Astrocyte (in vitro differentiated cells and primary cell): ENCODE results near the gene SPATA31E1. TPM values are rescaled to one million over a fixed set of nuclear protein-coding genes. Genes with fewer than 3 reads are reported as not detected.
"Not testable (repeated sequence)": the region's sequence is repeated elsewhere in the genome, so short reads cannot be mapped to it uniquely, and the experiment has no call there.

Experiments used
- DNase-seq: peaks from one replicate; pipeline ENCODE4 v3.0.0-alpha.2; 2010; ENCODE audit warnings: low read depth
- FAIRE-seq: peaks from 2 replicates; lab custom pipeline; 2011; peaks lifted over from hg19 to GRCh38; lab: Jason Lieb, UNC
- H2AFZ ChIP-seq: 2 replicates; pipeline ENCODE4 v1.6.0; 2012; ENCODE audit warnings: low read depth, low read length, inconsistent platforms
- H3K27ac ChIP-seq: 2 replicates; pipeline ENCODE4 v1.5.1; 2011; ENCODE audit warnings: low read depth, low read length, inconsistent platforms
- H3K27me3 ChIP-seq: 2 replicates; pipeline ENCODE4 v1.6.0; 2011; ENCODE audit warnings: low read length, inconsistent platforms; ENCODE audit not compliant: insufficient read depth
- H3K36me3 ChIP-seq: 2 replicates; pipeline ENCODE4 v1.5.1; 2011; ENCODE audit warnings: low read length, inconsistent platforms; ENCODE audit not compliant: insufficient read depth
- H3K4me1 ChIP-seq: 2 replicates; pipeline ENCODE4 v1.5.1; 2011; ENCODE audit warnings: low read length, inconsistent platforms; ENCODE audit not compliant: insufficient read depth
- H3K4me2 ChIP-seq: 2 replicates; pipeline ENCODE4 v1.6.0; 2012; ENCODE audit warnings: low read length, inconsistent platforms
- H3K4me3 ChIP-seq: 2 replicates; pipeline ENCODE4 v1.5.1; 2011; ENCODE audit warnings: low read depth, mild to moderate bottlenecking, low read length, inconsistent platforms; ENCODE audit not compliant: insufficient read depth
- H3K79me2 ChIP-seq: 2 replicates; pipeline ENCODE4 v1.6.0; 2012; ENCODE audit warnings: mild to moderate bottlenecking, low read length, inconsistent platforms; ENCODE audit not compliant: insufficient read depth
- H3K9ac ChIP-seq: 2 replicates; pipeline ENCODE4 v1.6.0; 2012; ENCODE audit warnings: mild to moderate bottlenecking, low read length, inconsistent platforms
- H3K9me3 ChIP-seq: 2 replicates; pipeline ENCODE4 v1.5.1; 2012; ENCODE audit warnings: low read depth, mild to moderate bottlenecking, low read length, inconsistent platforms; ENCODE audit not compliant: insufficient read depth
- H4K20me1 ChIP-seq: 2 replicates; pipeline ENCODE4 v1.6.0; 2012; ENCODE audit warnings: low read length, inconsistent platforms; ENCODE audit not compliant: insufficient read depth
- H3K27ac Mint-ChIP-seq: one replicate; pipeline ENCODE4 v1.8.0; 2021; ENCODE audit warnings: mild to moderate bottlenecking, mixed read lengths; ENCODE audit not compliant: unreplicated experiment
- H3K27me3 Mint-ChIP-seq: one replicate; pipeline ENCODE4 v1.8.0; 2021; ENCODE audit warnings: low read depth, mixed read lengths; ENCODE audit not compliant: unreplicated experiment
- H3K36me3 Mint-ChIP-seq: one replicate; pipeline ENCODE4 v1.8.0; 2021; ENCODE audit warnings: low read depth, mixed read lengths; ENCODE audit not compliant: unreplicated experiment
- H3K4me1 Mint-ChIP-seq: one replicate; pipeline ENCODE4 v1.8.0; 2021; ENCODE audit warnings: low read depth, mixed read lengths; ENCODE audit not compliant: unreplicated experiment
- H3K4me3 Mint-ChIP-seq: one replicate; pipeline ENCODE4 v1.8.0; 2021; ENCODE audit warnings: mild to moderate bottlenecking, moderate library complexity, mixed read lengths; ENCODE audit not compliant: unreplicated experiment
- H3K9me3 Mint-ChIP-seq: one replicate; pipeline ENCODE4 v1.8.0; 2021; ENCODE audit warnings: mild to moderate bottlenecking, mixed read lengths; ENCODE audit not compliant: unreplicated experiment
- total RNA-seq: library from RNA; stranded (reverse); gene quantifications from 2 replicates; pipeline ENCODE4 v1.2.1, GENCODE V29; 2021

The SPATA31E1 gene
- total RNA-seq, 1 donor from 2014 or later, result not detected

- H3K4me1 Mint-ChIP-seq, H3K27me3 Mint-ChIP-seq, H2AFZ ChIP-seq, H3K4me3 ChIP-seq, H3K4me2 ChIP-seq, H3K9me3 Mint-ChIP-seq, H3K9ac ChIP-seq, H3K36me3 Mint-ChIP-seq, DNase-seq, H3K27ac ChIP-seq, H3K4me3 Mint-ChIP-seq, FAIRE-seq, H3K27me3 ChIP-seq, H3K79me2 ChIP-seq, H3K4me1 ChIP-seq, H3K9me3 ChIP-seq, H4K20me1 ChIP-seq, H3K36me3 ChIP-seq, H3K27ac Mint-ChIP-seq: not testable (repeated sequence)
These were observed 55.2 kb downstream of the SPATA31E1 start for GRCh38 chr9:87937918-87938317.

GRCh38 chr9:87938336-87938735, 55.7 kb downstream of the SPATA31E1 start:
- not testable (repeated sequence) for H3K4me3 Mint-ChIP-seq, H3K27me3 ChIP-seq, H3K9me3 Mint-ChIP-seq, FAIRE-seq, H3K36me3 Mint-ChIP-seq, H3K79me2 ChIP-seq, H3K4me3 ChIP-seq, H2AFZ ChIP-seq, H3K4me1 ChIP-seq, H3K4me2 ChIP-seq, H3K36me3 ChIP-seq, H3K9ac ChIP-seq, H3K4me1 Mint-ChIP-seq, H3K27ac Mint-ChIP-seq, H3K27me3 Mint-ChIP-seq, H3K9me3 ChIP-seq, H3K27ac ChIP-seq, H4K20me1 ChIP-seq, DNase-seq

Other genes with a start within 250 kb of the SPATA31E1 start
- gene CTSL, start 156.8 kb upstream of the SPATA31E1 start, total RNA-seq, result 94.9 and 99.1 TPM in 2 replicates
- gene SPATA31C1, start 35.1 kb downstream of the SPATA31E1 start, total RNA-seq, result not detected in 2 replicates
- gene CDK20, start 91.7 kb downstream of the SPATA31E1 start, total RNA-seq, result 4.5 and 4.7 TPM in 2 replicates